A673 (cell line): ENCODE data around the gene PLIN5. TPM values are rescaled to one million over a fixed set of nuclear protein-coding genes. Genes with fewer than 3 reads are reported as not detected.

Experiments used
- BruUV-seq: library from RNA; stranded (reverse); fragments of 400-500 nt; replicated peaks from 2 replicates; lab custom pipeline; 2021; lab: Mats Ljungman, UMichigan
- CTCF ChIA-PET: fragments of 300-600 bp; sonication (Branson Sonifier 250); formaldehyde crosslinking; loops from one replicate; lab custom pipeline; 2022; ENCODE audit warnings: antibody characterized with exemption; lab: Charles Lee
- POLR2A ChIA-PET: fragments of 300-600 bp; sonication (Branson Sonifier 250); formaldehyde crosslinking; loops from one replicate; lab custom pipeline; 2022; ENCODE audit warnings: antibody characterized with exemption; ENCODE audit not compliant: low non-redundant PET; lab: Charles Lee
- DNase-seq: peaks from one replicate; pipeline ENCODE4 v3.0.0-alpha.2; 2015; ENCODE audit warnings: low spot score
- H3K27ac ChIP-seq: fragments of 200-600 bp; sonication (generic); 2 replicates; pipeline ENCODE4 v1.5.1; 2016; ENCODE audit warnings: mixed run types, low read depth, mild to moderate bottlenecking, mixed read lengths, antibody characterized with exemption, low read length; ENCODE audit not compliant: poor library complexity, severe bottlenecking
- H3K27me3 ChIP-seq: fragments of 200-600 bp; sonication (generic); replicated peaks from 2 replicates; pipeline ENCODE4 v1.6.1; 2017; ENCODE audit warnings: mixed run types, low read depth, mild to moderate bottlenecking, mixed read lengths, antibody characterized with exemption, low read length; ENCODE audit not compliant: insufficient read depth, poor library complexity
- H3K36me3 ChIP-seq: fragments of 200-600 bp; sonication (generic); 2 replicates; pipeline ENCODE4 v1.6.1; 2016; ENCODE audit warnings: mixed run types, mild to moderate bottlenecking, mixed read lengths, antibody characterized with exemption, low read length; ENCODE audit not compliant: insufficient read depth, poor library complexity, severe bottlenecking
- H3K4me1 ChIP-seq: fragments of 200-600 bp; sonication (generic); 2 replicates; pipeline ENCODE4 v1.6.1; 2017; ENCODE audit warnings: mixed run types, mild to moderate bottlenecking, mixed read lengths, antibody characterized with exemption, low read length; ENCODE audit not compliant: insufficient read depth, poor library complexity, severe bottlenecking
- H3K4me3 ChIP-seq: fragments of 200-600 bp; sonication (generic); 2 replicates; pipeline ENCODE4 v1.5.1; 2016; ENCODE audit warnings: low read depth, mixed run types, mild to moderate bottlenecking, mixed read lengths, low read length; ENCODE audit not compliant: poor library complexity, severe bottlenecking
- H3K9me3 ChIP-seq: fragments of 200-600 bp; sonication (generic); 2 replicates; pipeline ENCODE4 v1.6.1; 2016; ENCODE audit warnings: mixed run types, low read depth, mild to moderate bottlenecking, mixed read lengths, antibody characterized with exemption, low read length; ENCODE audit not compliant: poor library complexity, severe bottlenecking
- EZH2 ChIP-seq: fragments of 200-600 bp; sonication (generic); IDR thresholded peaks from 2 replicates; pipeline ENCODE4 v1.6.1; 2017; ENCODE audit warnings: borderline replicate concordance, low read depth, mild to moderate bottlenecking, mixed read lengths, antibody characterized with exemption, low read length; ENCODE audit not compliant: poor library complexity, severe bottlenecking
- intact Hi-C: fragments of 100-400 bp; cut with micrococcal nuclease; formaldehyde crosslinking; loops from one replicate; pipeline ENCODE4 v1.10.0; 2022; ENCODE audit not compliant: unreplicated experiment
- total RNA-seq: library from RNA; stranded (reverse); gene quantifications from 2 replicates; pipeline ENCODE4 v1.2.3, GENCODE V29; 2021
- TF ChIP-seq, protein P1 (sequence below): fragments of 300-800, 200-600 bp; sonication (generic); conservative IDR thresholded peaks from 2 replicates; pipeline ENCODE4 v1.5.1; 2017; ENCODE audit warnings: low read depth, mild to moderate bottlenecking, antibody characterized with exemption, low read length, moderate library complexity, mixed read lengths

PLIN5 gene
- total RNA-seq, 1 experiment from 2014 or later = 3.0 TPM

DNA sequence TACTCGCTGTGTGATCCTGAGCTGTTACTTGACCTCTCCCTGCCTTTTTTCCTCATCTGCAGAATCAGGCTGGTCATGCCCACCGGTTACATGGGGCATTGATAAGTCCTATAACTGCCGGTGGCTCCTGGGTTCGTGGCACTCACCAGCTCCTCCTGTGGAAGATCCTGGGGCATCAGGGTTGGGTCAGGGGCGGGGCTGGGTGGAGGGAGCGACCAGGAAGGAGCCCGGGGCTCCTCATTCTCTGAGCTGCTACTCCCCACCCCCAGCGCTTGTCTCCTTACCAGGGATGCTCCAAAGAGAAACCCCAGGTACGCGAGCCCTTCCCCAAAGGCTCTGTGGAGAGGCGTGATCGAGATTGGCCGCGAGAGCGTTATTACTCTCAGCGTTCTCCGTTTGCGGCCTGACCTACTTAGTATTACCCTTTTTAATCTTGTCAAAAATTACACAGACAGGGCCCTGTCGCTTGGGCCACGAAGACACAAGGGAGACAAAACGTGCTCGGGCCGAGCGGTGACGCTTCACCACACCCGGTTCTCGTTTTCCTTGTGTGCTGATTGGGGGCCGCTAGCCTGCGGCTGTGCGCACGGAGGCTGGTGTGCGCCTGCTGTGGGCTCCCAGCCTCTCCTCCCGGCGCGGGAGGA is 52.2 kb downstream of the PLIN5 start:
- no peak overlapping the region for H3K27ac ChIP-seq
- BruUV-seq = no TSS peak
- TF ChIP-seq EZH2 = no peak
- TF ChIP-seq, protein P1, sequence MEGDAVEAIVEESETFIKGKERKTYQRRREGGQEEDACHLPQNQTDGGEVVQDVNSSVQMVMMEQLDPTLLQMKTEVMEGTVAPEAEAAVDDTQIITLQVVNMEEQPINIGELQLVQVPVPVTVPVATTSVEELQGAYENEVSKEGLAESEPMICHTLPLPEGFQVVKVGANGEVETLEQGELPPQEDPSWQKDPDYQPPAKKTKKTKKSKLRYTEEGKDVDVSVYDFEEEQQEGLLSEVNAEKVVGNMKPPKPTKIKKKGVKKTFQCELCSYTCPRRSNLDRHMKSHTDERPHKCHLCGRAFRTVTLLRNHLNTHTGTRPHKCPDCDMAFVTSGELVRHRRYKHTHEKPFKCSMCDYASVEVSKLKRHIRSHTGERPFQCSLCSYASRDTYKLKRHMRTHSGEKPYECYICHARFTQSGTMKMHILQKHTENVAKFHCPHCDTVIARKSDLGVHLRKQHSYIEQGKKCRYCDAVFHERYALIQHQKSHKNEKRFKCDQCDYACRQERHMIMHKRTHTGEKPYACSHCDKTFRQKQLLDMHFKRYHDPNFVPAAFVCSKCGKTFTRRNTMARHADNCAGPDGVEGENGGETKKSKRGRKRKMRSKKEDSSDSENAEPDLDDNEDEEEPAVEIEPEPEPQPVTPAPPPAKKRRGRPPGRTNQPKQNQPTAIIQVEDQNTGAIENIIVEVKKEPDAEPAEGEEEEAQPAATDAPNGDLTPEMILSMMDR = no peak
- CTCF ChIA-PET = no interaction called here
- no peak overlapping the region for H3K4me3 ChIP-seq
- H3K9me3 ChIP-seq = no peaks in the 10 kb centered on the region
- POLR2A ChIA-PET = no interaction called here
- intact Hi-C loops = no loop called here
- no peaks in the 10 kb centered on the region for H3K27me3 ChIP-seq
- peaks cover 15% of the 10 kb centered on the region for H3K36me3 ChIP-seq
- no peak for DNase-seq
- H3K4me1 ChIP-seq = no peaks in the 10 kb centered on the region

DNA sequence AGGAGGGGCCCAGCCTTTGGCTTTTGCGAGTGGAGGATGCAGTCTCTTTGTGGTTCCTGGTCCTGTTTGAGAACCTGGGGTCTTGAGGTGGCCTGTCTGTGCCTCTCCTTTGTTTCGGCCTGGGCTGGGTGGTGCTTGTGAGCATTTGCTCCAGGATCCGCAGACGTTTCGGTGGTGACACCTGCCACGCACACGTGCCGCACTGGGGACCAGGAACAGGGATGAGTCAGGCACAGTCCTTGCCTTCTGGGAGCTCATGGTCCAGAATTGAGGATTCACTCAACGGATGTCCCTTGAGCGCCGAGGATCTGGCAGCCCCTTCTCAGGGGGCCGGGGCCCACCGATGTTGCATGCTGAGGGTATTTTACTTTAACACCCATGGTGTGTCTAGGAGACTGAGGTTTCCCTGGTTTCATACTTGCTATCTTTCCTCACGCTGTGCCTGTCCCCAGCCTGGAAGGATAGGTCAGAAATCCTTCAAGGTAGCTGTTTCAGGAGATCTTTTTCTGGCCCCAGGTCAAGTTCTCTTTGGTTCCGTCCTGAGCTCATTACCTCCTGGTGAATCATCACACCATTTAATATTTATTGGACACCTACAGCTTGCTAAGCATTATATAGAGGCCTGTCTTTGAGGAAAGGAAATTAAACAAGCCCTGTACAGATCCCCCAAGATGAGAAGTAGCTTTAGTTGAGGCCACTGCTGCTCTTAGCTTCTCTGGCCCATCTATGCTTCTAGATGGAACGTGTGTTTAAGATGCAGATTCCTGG is 57.8 kb downstream of the PLIN5 start:
- peaks cover 28% of the 10 kb centered on the region for H3K36me3 ChIP-seq
- no peak overlapping the region for H3K4me3 ChIP-seq
- H3K27ac ChIP-seq = no peak overlapping the region
- BruUV-seq = no TSS peak
- intact Hi-C loops = no loop called here
- H3K9me3 ChIP-seq = no peaks in the 10 kb centered on the region
- no peaks in the 10 kb centered on the region for H3K4me1 ChIP-seq
- POLR2A ChIA-PET = interaction anchor here (0.7 kb wide), 1 partner anchor 28 kb away, joined by 5 read pairs; no protein-coding TSS in a partner anchor
- CTCF ChIA-PET = interaction anchor here (0.5 kb wide), 1 partner anchor 125 kb away, joined by 4 read pairs; no protein-coding TSS in a partner anchor
- TF ChIP-seq EZH2 = no peak
- TF ChIP-seq, protein P1 = no peak
- H3K27me3 ChIP-seq = no peaks in the 10 kb centered on the region
- no peak for DNase-seq

DNA sequence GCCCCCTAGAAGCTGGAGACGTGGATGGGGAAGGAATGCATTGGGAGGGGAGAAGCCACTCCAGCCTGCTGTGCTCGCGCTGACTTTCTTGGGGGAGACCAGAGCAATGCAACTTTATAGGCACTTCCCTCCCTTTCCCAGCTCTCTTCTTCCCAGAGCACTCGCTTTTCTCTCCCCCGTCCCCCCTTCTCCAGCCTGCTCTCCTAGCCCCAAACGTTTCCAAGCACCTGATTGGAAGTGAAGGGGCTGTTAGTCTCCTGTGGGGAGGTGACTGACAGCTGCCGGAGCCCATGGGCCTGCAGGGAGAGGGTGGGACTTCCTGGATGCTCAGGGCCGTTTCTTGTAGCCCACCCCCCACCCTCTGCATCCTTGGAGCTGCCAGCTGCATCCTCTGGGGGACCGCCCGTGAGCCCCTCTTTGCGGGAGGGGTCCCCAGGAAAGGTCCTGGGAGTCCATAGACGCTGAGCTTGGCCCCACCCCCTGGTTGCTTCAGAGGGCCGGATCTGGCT is 60.5 kb downstream of the PLIN5 start:
- intact Hi-C loops = loop anchor here (5.0 kb wide), 1 partner anchor 72 kb away; the partner anchor contains the start of genes CHAF1A and SH3GL1
- CTCF ChIA-PET = interaction anchor here (0.5 to 1.1 kb wide), 3 partner anchors 72 to 485 kb away, joined by 4 to 6 read pairs (median 4); partner anchors contain the start of gene CHAF1A
- DNase-seq = peak; percentile 85

More for the DNA sequence above, 60.5 kb downstream of the PLIN5 start:
- Histone ChIP-seq H3K27me3 (no peaks in the 10 kb centered on the region), H3K4me3 (peak overlapping the region; percentile 99), H3K9me3 (no peaks in the 10 kb centered on the region), H3K4me1 (no peaks in the 10 kb centered on the region), H3K36me3 (peaks cover 25% of the 10 kb centered on the region), H3K27ac (peak overlapping the region; percentile 88)
- no peak for TF ChIP-seq EZH2
- TF ChIP-seq, protein P1 = no peak
- BruUV-seq = no TSS peak
- POLR2A ChIA-PET = interaction anchor here (0.6 kb wide), 1 partner anchor 178 kb away, joined by 4 read pairs; no protein-coding TSS in a partner anchor
